Activated T-cell treated with anti-CD3 and anti-CD28 coated beads for 48 hours (primary cell): ENCODE results near the gene CCT8L2.
"Not testable (repeated sequence)": the region's sequence is repeated elsewhere in the genome, so short reads cannot be mapped to it uniquely, and the experiment has no call there.

Source experiments
- DNase-seq: peaks from one replicate; pipeline ENCODE4 v3.0.0-alpha.2; 2020; ENCODE audit warnings: low read depth

Gene CCT8L2

GRCh38 chr22:16559056-16559955 is 33.3 kb downstream of the CCT8L2 start:
- DNase-seq = no peak

GRCh38 chr22:16558376-16558945 is 34.1 kb downstream of the CCT8L2 start:
- DNase-seq = not testable (repeated sequence)

GRCh38 chr22:16557511-16557910 is 35.1 kb downstream of the CCT8L2 start:
- not testable (repeated sequence) for DNase-seq

GRCh38 chr22:16555077-16555994 is 37.3 kb downstream of the CCT8L2 start:
- DNase-seq = not testable (repeated sequence)

GRCh38 chr22:16543310-16543709 is 49.3 kb downstream of the CCT8L2 start:
- not testable (repeated sequence) for DNase-seq
